Mesothelial cell of epicardium (in vitro differentiated cells): ENCODE measurements around the gene VWA5A. TPM values are rescaled to one million over a fixed set of nuclear protein-coding genes. Genes with fewer than 3 reads are reported as not detected.
A peak's percentile ranks its signal among the peaks of the same experiment; 100 is the strongest.

Source experiments
- DNase-seq, 2 experiments: peaks; one replicate each; pipeline ENCODE4 v3.0.0; 2021; ENCODE audit warnings: low spot score in 2 of 2; ENCODE audit not compliant: unreplicated experiment in 2 of 2
- H3K27ac Mint-ChIP-seq: 2 replicates; pipeline ENCODE4 v1.8.0; 2021; ENCODE audit warnings: mixed read lengths
- H3K27me3 Mint-ChIP-seq: 2 replicates; pipeline ENCODE4 v1.8.0; 2021; ENCODE audit warnings: low read depth, mixed read lengths
- H3K36me3 Mint-ChIP-seq: 2 replicates; pipeline ENCODE4 v1.8.0; 2021; ENCODE audit warnings: mixed read lengths
- H3K4me1 Mint-ChIP-seq: 2 replicates; pipeline ENCODE4 v1.8.0; 2021; ENCODE audit warnings: mixed read lengths
- H3K4me3 Mint-ChIP-seq: 2 replicates; pipeline ENCODE4 v1.8.0; 2021; ENCODE audit warnings: mild to moderate bottlenecking, moderate library complexity, mixed read lengths
- H3K9me3 Mint-ChIP-seq: 2 replicates; pipeline ENCODE4 v1.8.0; 2021; ENCODE audit warnings: mixed read lengths
- total RNA-seq: library from RNA; stranded (reverse); gene quantifications from 3 replicates; pipeline ENCODE4 v1.2.1, GENCODE V29; 2021
- TF ChIP-seq, protein P1 (sequence below): fragments of 200-600 bp; sonication (generic); IDR thresholded peaks from one replicate; pipeline ENCODE4 v1.5.0; 2021; ENCODE audit warnings: antibody characterized with exemption; ENCODE audit not compliant: unreplicated experiment

The VWA5A gene
- total RNA-seq, 1 donor from 2014 or later, result 14.2 TPM

DNA sequence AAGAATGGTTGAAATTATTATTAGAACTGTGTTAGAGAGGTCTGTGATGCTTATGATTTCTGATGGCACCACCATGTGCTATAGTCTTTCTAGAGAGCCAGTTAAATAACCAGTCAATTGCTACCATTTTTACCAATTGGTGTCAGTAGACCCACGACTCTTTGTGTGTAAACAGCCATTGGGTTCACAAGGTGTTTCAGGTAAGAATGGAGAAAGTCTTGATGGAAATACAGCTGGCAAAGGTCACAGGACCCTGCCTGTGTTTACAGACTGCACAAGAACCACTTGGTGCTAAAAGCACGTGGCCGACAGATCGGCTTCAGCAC is 43.7 kb upstream of the VWA5A start:
- Mint-ChIP-seq H3K27ac (no peak overlapping the region), H3K27me3 (peaks cover 37% of the 10 kb centered on the region), H3K4me3 (no peak overlapping the region), H3K36me3 (no peaks in the 10 kb centered on the region), H3K4me1 (peaks cover 2% of the 10 kb centered on the region), H3K9me3 (no peaks in the 10 kb centered on the region)
- no peak for DNase-seq
- TF ChIP-seq, protein P1, sequence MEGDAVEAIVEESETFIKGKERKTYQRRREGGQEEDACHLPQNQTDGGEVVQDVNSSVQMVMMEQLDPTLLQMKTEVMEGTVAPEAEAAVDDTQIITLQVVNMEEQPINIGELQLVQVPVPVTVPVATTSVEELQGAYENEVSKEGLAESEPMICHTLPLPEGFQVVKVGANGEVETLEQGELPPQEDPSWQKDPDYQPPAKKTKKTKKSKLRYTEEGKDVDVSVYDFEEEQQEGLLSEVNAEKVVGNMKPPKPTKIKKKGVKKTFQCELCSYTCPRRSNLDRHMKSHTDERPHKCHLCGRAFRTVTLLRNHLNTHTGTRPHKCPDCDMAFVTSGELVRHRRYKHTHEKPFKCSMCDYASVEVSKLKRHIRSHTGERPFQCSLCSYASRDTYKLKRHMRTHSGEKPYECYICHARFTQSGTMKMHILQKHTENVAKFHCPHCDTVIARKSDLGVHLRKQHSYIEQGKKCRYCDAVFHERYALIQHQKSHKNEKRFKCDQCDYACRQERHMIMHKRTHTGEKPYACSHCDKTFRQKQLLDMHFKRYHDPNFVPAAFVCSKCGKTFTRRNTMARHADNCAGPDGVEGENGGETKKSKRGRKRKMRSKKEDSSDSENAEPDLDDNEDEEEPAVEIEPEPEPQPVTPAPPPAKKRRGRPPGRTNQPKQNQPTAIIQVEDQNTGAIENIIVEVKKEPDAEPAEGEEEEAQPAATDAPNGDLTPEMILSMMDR, result peak; percentile 30

DNA sequence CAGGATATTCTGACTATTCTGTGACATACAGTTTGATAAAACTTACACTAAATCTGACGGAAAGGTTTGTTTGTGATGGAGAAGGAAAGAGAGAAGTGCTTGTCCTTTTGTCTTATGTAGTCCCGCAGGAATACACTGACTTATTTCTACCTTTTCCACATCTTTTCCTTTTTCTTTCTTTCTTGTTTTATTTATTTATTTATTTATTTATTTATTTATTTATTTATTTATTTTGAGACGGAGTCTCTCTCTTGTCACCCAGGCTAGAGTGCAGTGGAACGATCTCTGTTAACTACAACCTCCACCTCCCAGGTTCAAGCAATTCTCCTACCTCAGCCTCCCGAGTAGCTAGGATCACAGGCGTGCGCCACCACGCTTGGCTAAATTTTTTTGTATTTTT is 43.1 kb upstream of the VWA5A start:
- Mint-ChIP-seq H3K4me3 (no peak overlapping the region), H3K4me1 (peaks cover 2% of the 10 kb centered on the region), H3K36me3 (no peaks in the 10 kb centered on the region), H3K27ac (no peak overlapping the region), H3K9me3 (no peaks in the 10 kb centered on the region), H3K27me3 (peaks cover 34% of the 10 kb centered on the region)
- TF ChIP-seq, protein P1, result no peak
- DNase-seq, result no peak

DNA sequence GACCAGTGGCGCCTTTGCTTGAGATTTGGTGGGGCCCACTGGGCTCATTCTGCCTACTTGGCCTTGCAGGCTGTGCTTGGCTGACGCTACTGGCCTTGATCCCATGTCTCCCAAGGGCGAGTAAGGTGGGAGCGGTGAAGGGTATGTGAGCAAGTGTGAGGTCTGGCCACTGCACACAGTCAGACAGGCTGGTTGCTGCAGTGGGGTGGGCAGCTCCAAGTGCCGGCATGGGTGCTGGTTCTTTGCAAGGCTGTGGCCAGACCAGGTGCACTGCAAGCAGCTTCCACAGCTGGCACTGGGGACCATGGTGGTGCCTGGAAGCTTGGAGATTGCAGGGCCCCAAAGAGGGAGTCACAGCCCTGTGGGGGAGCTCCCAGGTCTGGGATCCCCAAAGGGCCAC is 40.7 kb upstream of the VWA5A start:
- DNase-seq, result no peak
- TF ChIP-seq, protein P1, result no peak
- Mint-ChIP-seq H3K27me3 (peaks cover 12% of the 10 kb centered on the region), H3K9me3 (no peaks in the 10 kb centered on the region), H3K4me1 (peaks cover 9% of the 10 kb centered on the region), H3K27ac (no peak overlapping the region), H3K36me3 (no peaks in the 10 kb centered on the region), H3K4me3 (no peak overlapping the region)

DNA sequence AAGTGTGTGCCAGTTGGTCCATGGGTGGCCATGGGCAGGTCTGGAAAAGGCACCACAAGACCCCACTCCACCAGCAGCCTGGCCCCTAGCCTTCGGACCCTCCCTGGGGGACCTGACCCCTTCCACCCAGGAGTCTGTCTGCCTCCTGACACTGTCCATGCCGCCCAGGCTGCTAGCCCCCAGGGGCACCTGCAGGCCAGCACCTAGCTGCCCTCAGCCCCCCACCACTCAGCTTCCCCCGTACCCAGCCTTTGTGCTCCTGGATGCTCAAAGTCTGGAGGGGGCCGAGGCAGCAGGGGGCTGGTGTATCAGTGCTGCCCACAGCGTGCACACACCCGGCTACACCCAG is 39.8 kb upstream of the VWA5A start:
- Mint-ChIP-seq H3K4me1 (peaks cover 8% of the 10 kb centered on the region), H3K4me3 (no peak overlapping the region), H3K27me3 (peaks cover 5% of the 10 kb centered on the region), H3K9me3 (no peaks in the 10 kb centered on the region), H3K36me3 (no peaks in the 10 kb centered on the region), H3K27ac (no peak overlapping the region)
- TF ChIP-seq, protein P1, result no peak
- DNase-seq, result no peak

DNA sequence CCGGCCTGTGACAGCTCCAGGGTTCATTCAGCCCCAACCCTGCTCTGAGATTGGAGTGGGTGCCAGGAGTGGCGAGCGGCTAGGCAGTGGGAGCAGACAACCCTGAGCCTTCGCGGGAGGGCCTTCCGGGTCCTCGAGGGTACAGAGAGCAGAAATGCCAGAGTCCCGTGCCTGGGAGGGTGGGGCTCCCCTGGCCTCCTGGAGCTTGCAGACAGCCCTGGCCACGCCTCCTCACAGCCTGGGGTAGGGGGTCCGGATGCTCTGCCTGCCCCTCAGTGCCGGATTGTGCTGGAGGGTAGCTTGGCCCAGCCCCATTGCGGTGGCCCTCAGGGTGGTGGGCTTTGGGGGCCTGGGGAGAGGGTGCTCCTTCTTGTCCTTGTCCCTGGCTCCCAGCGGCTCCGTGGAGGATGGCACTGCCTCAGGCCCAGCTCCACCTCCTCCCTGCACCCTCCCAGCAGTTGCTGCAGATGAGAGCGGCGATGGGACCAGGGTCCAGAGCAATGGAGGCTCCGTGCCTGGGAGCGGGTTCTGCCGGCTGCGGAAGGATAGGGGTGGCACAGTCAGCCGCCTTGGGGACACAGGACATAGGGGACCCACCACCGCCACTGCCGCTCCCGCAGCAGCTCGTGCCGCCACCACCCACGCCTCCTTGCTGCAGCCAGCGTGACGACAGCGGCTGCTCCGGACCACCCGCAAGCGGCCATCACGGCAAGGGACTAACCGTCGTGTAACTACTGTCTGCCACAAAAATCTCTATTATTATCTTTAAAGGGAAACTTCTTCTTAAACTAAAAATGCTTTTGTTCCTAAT is 39.2 kb upstream of the VWA5A start:
- H3K36me3 Mint-ChIP-seq, result no peaks in the 10 kb centered on the region
- peaks cover 8% of the 10 kb centered on the region for H3K4me1 Mint-ChIP-seq
- H3K27me3 Mint-ChIP-seq, result peaks cover 3% of the 10 kb centered on the region
- no peak for DNase-seq
- no peak overlapping the region for H3K4me3 Mint-ChIP-seq
- TF ChIP-seq, protein P1, result no peak
- H3K27ac Mint-ChIP-seq, result no peak overlapping the region
- H3K9me3 Mint-ChIP-seq, result no peaks in the 10 kb centered on the region
